ENCODE measurements around the gene TTC13. TPM values are rescaled to one million over a fixed set of nuclear protein-coding genes. Genes with fewer than 3 reads are reported as not detected.

Gene TTC13
- total RNA-seq, 1 experiment from 2014 or later = 4.4 TPM

- Mint-ChIP-seq H3K4me1 (no peaks in the 10 kb centered on the region), H3K27me3 (ENCODE audit: low read depth) (no peaks in the 10 kb centered on the region), H3K36me3 (no peaks in the 10 kb centered on the region), H3K4me3 (no peak overlapping the region), H3K9me3 (peaks cover 8% of the 10 kb centered on the region), H3K27ac (no peak overlapping the region)
- POLR2A ChIA-PET = no interaction called here
- TF ChIP-seq STAT6 (CRISPR knock-in tag; conservative IDR thresholded peaks at IDR 0.05; ENCODE audit: low read depth) (no peak), SOX15 (CRISPR knock-in tag; IDR thresholded peaks at IDR 0.05) (no peak), ZNF281 (CRISPR knock-in tag; IDR thresholded peaks at IDR 0.05) (no peak), RELA (CRISPR knock-in tag; IDR thresholded peaks at IDR 0.05; ENCODE audit: borderline replicate concordance) (no peak), TCF7 (CRISPR knock-in tag; IDR thresholded peaks at IDR 0.05; ENCODE audit: low read depth) (no peak), ATF1 (CRISPR knock-in tag; IDR thresholded peaks at IDR 0.05) (no peak), ZNF317 (CRISPR knock-in tag; IDR thresholded peaks at IDR 0.05; ENCODE audit: borderline replicate concordance, low read depth) (no peak), ZNF416 (CRISPR knock-in tag; IDR thresholded peaks at IDR 0.05) (no peak)
- DNase-seq (ENCODE audit: low spot score) = no peak
- ATAC-seq = no peak
- CTCF ChIA-PET = interaction anchor here (0.8 to 1.7 kb wide), 4 partner anchors 21 to 309 kb away, joined by 3 to 7 read pairs (median 4); no protein-coding TSS in a partner anchor
Observed at GRCh38 chr1:230901671-230902070, 77.0 kb downstream of the TTC13 start.

- no peaks in the 10 kb centered on the region for H3K36me3 Mint-ChIP-seq
- ChIA-PET CTCF (interaction anchor here (0.8 to 1.3 kb wide), 3 partner anchors 22 to 262 kb away, joined by 3 to 6 read pairs (median 3); no protein-coding TSS in a partner anchor), POLR2A (no interaction called here)
- H3K27me3 Mint-ChIP-seq (ENCODE audit: low read depth) = no peaks in the 10 kb centered on the region
- DNase-seq (ENCODE audit: low spot score) (no peak), ATAC-seq (no peak)
- H3K4me3 Mint-ChIP-seq = no peak overlapping the region
- H3K27ac Mint-ChIP-seq = no peak overlapping the region
- H3K4me1 Mint-ChIP-seq = no peaks in the 10 kb centered on the region
- peaks cover 8% of the 10 kb centered on the region for H3K9me3 Mint-ChIP-seq
- no peak for TF ChIP-seq ZNF671 (CRISPR knock-in tag; IDR thresholded peaks at IDR 0.05)
- no peak for TF ChIP-seq E2F4 (CRISPR knock-in tag; IDR thresholded peaks at IDR 0.05; ENCODE audit: borderline replicate concordance, low read depth)
- no peak for TF ChIP-seq SOX15 (CRISPR knock-in tag; IDR thresholded peaks at IDR 0.05)
- no peak for TF ChIP-seq CBFB (CRISPR knock-in tag; IDR thresholded peaks at IDR 0.05; ENCODE audit: low read depth)
- TF ChIP-seq CREM (CRISPR knock-in tag; IDR thresholded peaks at IDR 0.05) = no peak
- no peak for TF ChIP-seq NFYB (CRISPR knock-in tag; conservative IDR thresholded peaks at IDR 0.05; ENCODE audit: low read depth)
- TF ChIP-seq JAZF1 (CRISPR knock-in tag; IDR thresholded peaks at IDR 0.05) = no peak
- no peak for TF ChIP-seq OVOL2 (CRISPR knock-in tag; IDR thresholded peaks at IDR 0.05; ENCODE audit: borderline replicate concordance)
- no peak for TF ChIP-seq HMGA2 (CRISPR knock-in tag; IDR thresholded peaks at IDR 0.05)
- no peak for TF ChIP-seq PRDM15 (CRISPR knock-in tag; IDR thresholded peaks at IDR 0.05)
- no peak for TF ChIP-seq ZNF263 (CRISPR knock-in tag; IDR thresholded peaks at IDR 0.05; ENCODE audit: low read depth)
- TF ChIP-seq MYBL2 (CRISPR knock-in tag; IDR thresholded peaks at IDR 0.05) = no peak
- no peak for TF ChIP-seq ZNF138 (CRISPR knock-in tag; conservative IDR thresholded peaks at IDR 0.05)
- TF ChIP-seq ESRRA (CRISPR knock-in tag; IDR thresholded peaks at IDR 0.05; ENCODE audit: borderline replicate concordance) = no peak
- TF ChIP-seq ETV6 (CRISPR knock-in tag; IDR thresholded peaks at IDR 0.05) = no peak
- TF ChIP-seq CTCF (IDR thresholded peaks at IDR 0.05) = no peak
- no peak for TF ChIP-seq TP53 (CRISPR knock-in tag; IDR thresholded peaks at IDR 0.05)
Observed at GRCh38 chr1:230900984-230901383, 77.7 kb downstream of the TTC13 start.
